PC-9 (cell line): ENCODE data around the gene ESR2.

Experiments used
- CTCF ChIP-seq: fragments of 200-600 bp; sonication (generic); conservative IDR thresholded peaks from 2 replicates; pipeline ENCODE4 v1.6.1; 2017; ENCODE audit warnings: mixed run types, antibody characterized with exemption, mild to moderate bottlenecking, moderate library complexity
- EZH2 ChIP-seq: fragments of 200-600 bp; sonication (generic); IDR thresholded peaks from 2 replicates; pipeline ENCODE4 v1.8.0; 2017; ENCODE audit warnings: antibody characterized with exemption, low read depth

GRCh38 chr14:64088647-64088964 lies 205.6 kb downstream of the ESR2 start:
- TF ChIP-seq CTCF (no peak), EZH2 (no peak)
